Measurements from ENCODE around the gene KIAA0513.

Gene KIAA0513

GRCh38 chr16:85072076-85072860 lies 44.7 kb downstream of the KIAA0513 start:
- no peak for DNase-seq (ENCODE audit: low spot score)

DNA sequence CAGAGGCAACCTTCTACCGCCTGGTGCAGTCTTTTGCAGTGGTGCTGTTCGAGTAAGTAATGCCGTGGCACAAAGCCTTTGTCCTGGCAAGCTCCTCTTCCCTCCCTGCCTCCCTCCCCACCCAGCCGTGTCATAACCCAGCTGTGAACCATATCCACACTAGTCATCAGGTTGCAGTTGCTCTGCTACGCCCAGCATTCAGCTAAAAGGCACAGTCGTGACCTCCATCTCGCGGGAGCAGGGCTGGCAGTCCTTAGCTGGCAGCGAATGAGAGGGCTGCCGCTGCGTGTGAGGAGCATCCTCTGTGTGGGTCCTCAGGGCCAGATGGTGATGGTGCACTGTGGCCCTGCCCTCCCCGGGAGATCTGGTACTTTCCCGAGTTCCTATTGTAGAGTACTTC lies 45.4 kb downstream of the KIAA0513 start:
- DNase-seq (ENCODE audit: low spot score): peak; percentile 94

DNA sequence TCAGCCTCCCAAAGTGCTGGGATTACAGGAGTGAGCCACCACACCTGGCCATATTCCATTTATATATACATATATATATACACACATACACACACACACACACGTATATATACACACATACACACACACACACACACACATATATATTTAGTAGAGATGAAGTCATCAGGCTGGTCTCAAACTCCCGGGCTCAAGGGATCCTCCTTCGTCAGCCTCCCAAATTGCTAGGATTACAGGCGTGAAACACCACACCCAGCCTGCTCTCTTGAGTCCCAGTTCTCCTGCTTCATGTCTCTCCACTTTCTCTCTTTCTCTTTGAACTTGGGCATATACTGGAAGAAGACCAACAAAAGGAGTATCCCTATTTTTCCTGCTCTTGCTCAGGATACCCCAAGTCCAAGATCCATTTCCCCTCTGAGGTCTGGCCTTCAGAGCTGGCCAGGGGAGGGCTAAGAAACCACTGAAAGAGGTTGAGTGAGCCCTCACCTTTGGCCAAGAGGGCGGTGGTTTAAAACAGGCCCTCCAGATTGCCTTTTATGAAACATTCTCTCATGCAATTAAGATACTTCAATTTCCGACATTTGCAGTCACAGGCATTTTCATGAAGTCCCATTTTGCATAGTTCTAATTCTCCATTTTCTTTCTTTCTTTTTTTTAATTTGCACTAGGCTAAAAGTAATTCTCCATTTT lies 46.8 kb downstream of the KIAA0513 start:
- no peak for DNase-seq (ENCODE audit: low spot score)

DNA sequence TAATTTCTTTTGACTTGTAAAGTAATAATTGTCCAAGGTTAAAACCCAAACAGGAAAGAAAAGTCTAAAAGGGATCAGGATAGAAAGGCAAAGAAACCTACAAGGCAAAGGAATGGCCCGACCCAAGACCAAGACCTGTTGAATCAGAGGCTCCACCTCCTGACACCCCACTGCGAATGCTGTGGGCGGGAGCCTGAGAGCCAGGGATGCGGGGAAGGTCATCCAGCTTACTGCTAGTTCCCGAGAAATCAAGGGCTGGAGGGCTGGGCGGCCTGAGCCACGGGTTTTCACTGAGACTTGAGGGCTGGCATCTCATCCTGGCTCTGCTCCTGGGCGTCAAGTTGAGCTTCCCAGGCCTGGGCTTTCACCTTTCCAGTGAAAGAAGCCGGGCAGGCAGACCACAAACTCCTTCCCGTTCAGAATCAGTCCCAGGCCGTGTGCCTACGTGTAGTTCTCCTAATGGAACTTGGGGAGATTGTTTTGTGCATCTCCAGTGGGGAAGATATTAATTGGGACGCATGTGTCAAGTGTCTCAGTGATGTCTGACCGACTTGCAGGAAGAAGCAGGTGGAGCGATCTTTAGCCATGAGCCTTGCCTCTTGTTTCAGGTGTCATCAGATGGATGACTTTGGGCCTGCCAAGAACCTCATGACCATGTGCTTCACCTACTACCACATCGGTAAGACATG lies 47.8 kb downstream of the KIAA0513 start:
- DNase-seq (ENCODE audit: low spot score): no peak

GRCh38 chr16:85077039-85077438 lies 49.4 kb downstream of the KIAA0513 start:
- DNase-seq (ENCODE audit: low spot score): no peak

DNA sequence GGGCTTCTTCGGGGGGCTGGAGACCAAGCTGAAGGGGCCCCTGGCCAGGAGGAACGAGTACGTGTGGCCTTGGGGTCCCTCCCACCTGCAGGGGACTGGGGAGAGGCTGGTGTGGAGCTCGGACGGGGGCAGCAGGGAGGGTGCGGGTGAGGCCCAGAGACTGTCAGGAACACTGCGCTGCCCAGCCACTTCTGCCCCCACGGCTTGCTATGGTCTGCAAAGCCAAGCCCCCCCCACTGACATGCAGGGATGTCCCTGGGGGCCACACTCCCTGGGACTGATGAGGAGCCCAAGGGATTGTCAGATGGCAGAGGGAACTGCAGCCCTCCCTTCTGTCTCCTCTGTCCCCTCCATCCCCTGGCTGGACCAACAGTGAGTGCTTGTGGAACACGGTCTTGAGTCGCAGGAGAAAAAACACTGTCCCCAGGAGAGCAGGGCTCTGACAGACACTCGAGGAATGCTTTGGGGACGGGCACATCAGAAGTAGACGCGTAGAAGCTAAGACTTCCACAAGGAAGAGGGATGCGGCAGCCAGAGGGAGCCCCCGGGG lies 50.1 kb downstream of the KIAA0513 start:
- DNase-seq (ENCODE audit: low spot score): no peak

- DNase-seq (ENCODE audit: low spot score): no peak
Measured at GRCh38 chr16:85078226-85078625, 50.6 kb downstream of the KIAA0513 start.

- no peak for DNase-seq (ENCODE audit: low spot score)
Measured at GRCh38 chr16:85078952-85079351, 51.4 kb downstream of the KIAA0513 start.

- no peak for DNase-seq (ENCODE audit: low spot score)
Measured at GRCh38 chr16:85079785-85080570, 52.4 kb downstream of the KIAA0513 start.

- DNase-seq (ENCODE audit: low spot score): no peak
Measured at GRCh38 chr16:85081038-85081437, 53.4 kb downstream of the KIAA0513 start.

GRCh38 chr16:85081765-85082164 lies 54.2 kb downstream of the KIAA0513 start:
- no peak for DNase-seq (ENCODE audit: low spot score)

DNA sequence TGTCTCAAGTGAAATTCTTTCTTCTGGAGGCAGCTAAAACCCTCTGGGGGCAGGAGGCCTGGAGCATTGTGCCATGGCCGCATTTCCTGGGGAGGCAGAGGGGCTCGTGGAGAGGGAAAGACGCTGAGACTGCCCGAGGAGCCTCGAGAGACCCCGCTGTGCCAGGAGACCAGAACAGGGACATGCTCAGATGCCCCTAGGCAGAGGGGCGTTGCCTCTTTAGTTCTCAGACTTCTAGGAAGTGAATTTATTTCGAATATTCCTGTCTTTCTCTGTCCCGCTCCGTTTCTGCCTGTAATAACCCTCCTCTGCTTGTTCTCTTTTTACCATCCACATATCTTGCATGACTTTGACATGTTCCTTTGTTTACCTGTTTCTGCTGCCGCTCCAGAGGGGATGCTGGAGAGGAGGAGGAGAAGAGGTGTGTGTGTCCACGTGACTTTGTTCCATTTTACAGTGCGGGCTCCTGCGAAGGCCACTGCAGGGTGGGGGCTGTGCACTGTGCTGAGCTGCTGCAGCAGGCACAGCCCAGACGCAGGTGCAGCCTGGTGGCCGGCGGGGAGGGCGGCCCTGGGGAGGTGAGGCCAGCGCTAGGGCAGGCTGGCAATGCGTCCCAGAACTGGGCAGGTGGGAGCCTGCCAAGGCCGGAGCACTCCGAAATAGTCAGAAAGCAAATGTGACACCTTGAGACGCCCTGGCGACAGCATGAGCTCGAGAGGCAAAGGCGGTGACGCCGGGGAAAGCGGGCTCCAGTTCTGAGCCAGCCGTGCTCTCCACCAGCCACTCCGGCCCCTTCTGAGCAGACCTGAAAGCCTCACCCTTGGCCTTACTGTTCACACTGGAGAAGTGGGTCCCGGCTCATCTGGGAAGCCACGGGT lies 54.8 kb downstream of the KIAA0513 start:
- DNase-seq (ENCODE audit: low spot score): no peak

GRCh38 chr16:85083051-85083639 lies 55.5 kb downstream of the KIAA0513 start:
- DNase-seq (ENCODE audit: low spot score): no peak

- no peak for DNase-seq (ENCODE audit: low spot score)
Measured at GRCh38 chr16:85084841-85085510, 57.4 kb downstream of the KIAA0513 start.

- no peak for DNase-seq (ENCODE audit: low spot score)
Measured at GRCh38 chr16:85085721-85086120, 58.1 kb downstream of the KIAA0513 start.

DNA sequence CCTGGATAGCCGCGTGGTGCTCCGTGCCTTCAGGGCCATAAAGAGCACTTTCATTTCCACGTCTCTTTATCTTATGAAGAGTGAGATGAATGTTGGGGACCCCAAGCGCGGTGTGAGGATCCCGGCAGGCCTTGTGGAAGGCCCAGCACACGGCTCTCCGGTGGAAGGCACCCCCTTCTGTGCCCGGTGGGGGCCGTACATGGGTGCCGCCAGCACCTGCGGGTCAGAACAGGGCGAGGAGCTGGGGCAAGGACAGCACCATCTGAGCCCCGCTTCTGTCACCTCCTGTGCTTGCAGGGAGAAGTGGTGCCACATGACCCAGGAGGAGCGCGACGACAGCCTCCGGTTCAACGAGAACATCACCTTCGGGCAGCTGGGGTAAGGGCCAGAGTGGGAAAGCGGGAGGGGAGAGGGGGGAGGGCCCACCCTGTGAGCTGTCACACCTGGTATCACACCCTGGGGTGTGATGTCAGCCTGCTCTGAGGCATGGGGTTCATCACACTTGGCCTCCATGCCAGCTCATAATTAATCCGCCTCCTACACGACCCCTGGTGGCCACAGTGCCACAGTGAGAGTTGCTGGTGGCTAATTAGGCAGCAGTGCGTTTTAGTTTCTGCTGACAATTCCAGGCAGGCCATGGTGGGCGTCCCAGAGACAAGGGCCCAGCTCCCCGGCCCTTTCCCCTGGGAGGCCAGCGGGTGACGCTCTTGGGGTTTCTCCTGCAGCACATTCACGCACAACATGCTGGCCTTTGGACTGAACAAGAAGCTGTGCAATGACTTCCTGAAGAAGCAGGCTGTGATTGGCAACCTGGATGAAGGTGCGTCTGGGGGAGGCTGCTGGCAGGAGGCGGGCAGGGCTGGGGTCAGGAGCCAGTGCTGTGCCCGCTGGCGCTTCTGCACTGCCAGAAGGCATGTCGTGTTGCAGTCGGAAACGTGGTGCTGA lies 59.0 kb downstream of the KIAA0513 start:
- peak; percentile 91 for DNase-seq (ENCODE audit: low spot score)

GRCh38 chr16:85087899-85088569 lies 60.4 kb downstream of the KIAA0513 start:
- no peak for DNase-seq (ENCODE audit: low spot score)

- no peak for DNase-seq (ENCODE audit: low spot score)
Measured at GRCh38 chr16:85088570-85089199, 61.1 kb downstream of the KIAA0513 start.
